ACC112 (cell line): ENCODE measurements around the gene ZNF726.
A peak's percentile ranks its signal among the peaks of the same experiment; 100 is the strongest.
"Not testable (repeated sequence)": the region's sequence is repeated elsewhere in the genome, so short reads cannot be mapped to it uniquely, and the experiment has no call there.

Experiments
- H2AFZ ChIP-seq: fragments of 200-600 bp; sonication (generic); one replicate; pipeline ENCODE4 v1.6.0; 2017; ENCODE audit warnings: antibody characterized with exemption, low read length; ENCODE audit not compliant: unreplicated experiment
- H3K27ac ChIP-seq: fragments of 200-600 bp; sonication (generic); 2 replicates; pipeline ENCODE4 v1.5.1; 2014; ENCODE audit warnings: low read depth, mild to moderate bottlenecking, antibody characterized with exemption, low read length, moderate library complexity
- H3K27me3 ChIP-seq: fragments of 200-600 bp; sonication (generic); 2 replicates; pipeline ENCODE4 v1.6.1; 2014; ENCODE audit warnings: mild to moderate bottlenecking, antibody characterized with exemption, low read length, moderate library complexity, mixed read lengths; ENCODE audit not compliant: insufficient read depth
- H3K36me3 ChIP-seq: fragments of 200-600 bp; sonication (generic); 2 replicates; pipeline ENCODE4 v1.6.1; 2016; ENCODE audit warnings: mild to moderate bottlenecking, antibody characterized with exemption, low read length, moderate library complexity, mixed read lengths; ENCODE audit not compliant: insufficient read depth
- H3K4me1 ChIP-seq: fragments of 200-600 bp; sonication (generic); one replicate; pipeline ENCODE4 v1.6.1; 2016; ENCODE audit warnings: low read length, mixed read lengths; ENCODE audit not compliant: insufficient read depth, unreplicated experiment, control insufficient read depth
- H3K4me3 ChIP-seq: fragments of 200-600 bp; sonication (generic); 2 replicates; pipeline ENCODE4 v1.5.1; 2014; ENCODE audit warnings: mild to moderate bottlenecking, low read depth, low read length
- H3K79me2 ChIP-seq: fragments of 200-600 bp; sonication (generic); one replicate; pipeline ENCODE4 v1.6.0; 2016; ENCODE audit warnings: low read length; ENCODE audit not compliant: control insufficient read depth, unreplicated experiment, insufficient read depth

Gene ZNF726

GRCh38 chr19:23914402-23915286, at the start of gene ZNF726:
Gene ZNF726, plus strand, starts transcription at chr19:23914886. Its CDS starts 109 bp downstream, at chr19:23914995.
- Histone ChIP-seq H3K27ac (peak within 1 kb of the TSS; percentile 65; the same call in 1 of the 2 replicates), H3K79me2 (peaks cover 36% of the 10 kb centered on the region), H3K36me3 (no peaks in the 10 kb centered on the region), H3K4me3 (peak within 1 kb of the TSS; percentile 82), H3K27me3 (no peaks in the 10 kb centered on the region), H3K4me1 (peaks cover 10% of the 10 kb centered on the region), H2AFZ (peak within 1 kb of the TSS; percentile 75)

- H3K36me3 ChIP-seq: no peaks in the 10 kb centered on the region
- no peaks in the 10 kb centered on the region for H3K4me1 ChIP-seq
- H3K4me3 ChIP-seq: no peak overlapping the region
- H3K79me2 ChIP-seq: no peaks in the 10 kb centered on the region
- no peaks in the 10 kb centered on the region for H3K27me3 ChIP-seq
- H2AFZ ChIP-seq: no peak overlapping the region
- no peak overlapping the region for H3K27ac ChIP-seq
Observed at GRCh38 chr19:23867895-23868294, 46.8 kb upstream of the ZNF726 start.

- H3K27ac ChIP-seq: no peak overlapping the region
- H3K27me3 ChIP-seq: no peaks in the 10 kb centered on the region
- H3K79me2 ChIP-seq: no peaks in the 10 kb centered on the region
- H3K4me3 ChIP-seq: no peak overlapping the region
- no peak overlapping the region for H2AFZ ChIP-seq
- H3K36me3 ChIP-seq: no peaks in the 10 kb centered on the region
- no peaks in the 10 kb centered on the region for H3K4me1 ChIP-seq
Observed at GRCh38 chr19:23868630-23869029, 46.1 kb upstream of the ZNF726 start.

- no peaks in the 10 kb centered on the region for H3K27me3 ChIP-seq
- no peak overlapping the region for H2AFZ ChIP-seq
- no peak overlapping the region for H3K27ac ChIP-seq
- H3K79me2 ChIP-seq: no peaks in the 10 kb centered on the region
- H3K4me3 ChIP-seq: no peak overlapping the region
- no peaks in the 10 kb centered on the region for H3K36me3 ChIP-seq
- H3K4me1 ChIP-seq: no peaks in the 10 kb centered on the region
Observed at GRCh38 chr19:23872282-23872919, 42.3 kb upstream of the ZNF726 start.

- Histone ChIP-seq H3K4me1 (no peaks in the 10 kb centered on the region), H2AFZ (no peak overlapping the region), H3K4me3 (no peak overlapping the region), H3K36me3 (no peaks in the 10 kb centered on the region), H3K27ac (no peak overlapping the region), H3K79me2 (no peaks in the 10 kb centered on the region), H3K27me3 (no peaks in the 10 kb centered on the region)
Observed at GRCh38 chr19:23876261-23876660, 38.4 kb upstream of the ZNF726 start.

- H3K27ac ChIP-seq: not testable (repeated sequence)
Observed at GRCh38 chr19:23876756-23877155, 37.9 kb upstream of the ZNF726 start.

GRCh38 chr19:23882493-23882892, 32.2 kb upstream of the ZNF726 start:
- Histone ChIP-seq H3K36me3 (no peaks in the 10 kb centered on the region), H3K4me3 (no peak overlapping the region), H3K4me1 (no peaks in the 10 kb centered on the region), H3K27ac (no peak overlapping the region), H3K79me2 (no peaks in the 10 kb centered on the region), H3K27me3 (no peaks in the 10 kb centered on the region), H2AFZ (no peak overlapping the region)

More at GRCh38 chr19:23876756-23877155, 37.9 kb upstream of the ZNF726 start:
- H3K4me1 ChIP-seq, H3K79me2 ChIP-seq, H3K27me3 ChIP-seq, H3K36me3 ChIP-seq, H3K4me3 ChIP-seq, H2AFZ ChIP-seq: not testable (repeated sequence)

- no peaks in the 10 kb centered on the region for H3K4me1 ChIP-seq
- no peak overlapping the region for H2AFZ ChIP-seq
- no peaks in the 10 kb centered on the region for H3K27me3 ChIP-seq
- H3K36me3 ChIP-seq: no peaks in the 10 kb centered on the region
- no peak overlapping the region for H3K27ac ChIP-seq
- no peak overlapping the region for H3K4me3 ChIP-seq
- H3K79me2 ChIP-seq: no peaks in the 10 kb centered on the region
Observed at GRCh38 chr19:23884363-23884762, 30.3 kb upstream of the ZNF726 start.

- no peak overlapping the region for H3K27ac ChIP-seq
- H3K36me3 ChIP-seq: no peaks in the 10 kb centered on the region
- no peaks in the 10 kb centered on the region for H3K4me1 ChIP-seq
- no peaks in the 10 kb centered on the region for H3K27me3 ChIP-seq
- H3K79me2 ChIP-seq: no peaks in the 10 kb centered on the region
- H2AFZ ChIP-seq: no peak overlapping the region
- no peak overlapping the region for H3K4me3 ChIP-seq
Observed at GRCh38 chr19:23887642-23888041, 27.0 kb upstream of the ZNF726 start.

- not testable (repeated sequence) for H3K36me3 ChIP-seq, H3K27ac ChIP-seq, H2AFZ ChIP-seq, H3K27me3 ChIP-seq, H3K4me3 ChIP-seq, H3K79me2 ChIP-seq, H3K4me1 ChIP-seq
Observed at GRCh38 chr19:23896096-23896495, 18.6 kb upstream of the ZNF726 start.

- Histone ChIP-seq H3K27ac (no peak overlapping the region), H3K27me3 (no peaks in the 10 kb centered on the region), H3K4me3 (no peak overlapping the region), H3K4me1 (no peaks in the 10 kb centered on the region), H2AFZ (no peak overlapping the region), H3K79me2 (no peaks in the 10 kb centered on the region), H3K36me3 (no peaks in the 10 kb centered on the region)
Observed at GRCh38 chr19:23896912-23897311, 17.8 kb upstream of the ZNF726 start.
